OCI-LY3 (cell line): ENCODE measurements around the gene MRPL32.

Experiments used
- CTCF ChIP-seq: fragments of 200-600, 300-600 bp; sonication (generic); IDR thresholded peaks from 2 replicates; pipeline ENCODE4 v1.5.1; 2014; ENCODE audit warnings: antibody characterized with exemption, low read length, low read depth
- EZH2phosphoT487 ChIP-seq: fragments of 200-600 bp; shearing (Covaris generic); IDR thresholded peaks from 2 replicates; pipeline ENCODE4 v1.6.1; 2018; ENCODE audit warnings: antibody characterized with exemption, mixed run types, low read depth

GRCh38 chr7:42914009-42914408, 18.2 kb upstream of the MRPL32 start:
- TF ChIP-seq CTCF (no peak), EZH2phosphoT487 (no peak)
